Fibroblast of villous mesenchyme (primary cell): ENCODE data around the gene OR13C8. TPM values are rescaled to one million over a fixed set of nuclear protein-coding genes. Genes with fewer than 3 reads are reported as not detected.

Experiments used
- DNase-seq: peaks from one replicate; pipeline ENCODE4 v3.0.0-alpha.2; 2010; ENCODE audit warnings: low read depth
- H3K4me3 ChIP-seq: 2 replicates; pipeline ENCODE4 v1.5.1; 2011; ENCODE audit warnings: low read depth, mild to moderate bottlenecking, low read length
- total RNA-seq: library from RNA; depleted of rRNA; stranded (reverse); fragments of >200 nt; gene quantifications from 2 replicates; pipeline ENCODE4 v1.2.3, GENCODE V29; 2012
- TF ChIP-seq, protein P1 (sequence below): IDR thresholded peaks from 2 replicates; pipeline ENCODE4 v1.5.1; 2012; ENCODE audit warnings: low read depth, mild to moderate bottlenecking, low read length; ENCODE audit not compliant: insufficient read depth

Gene OR13C8
- total RNA-seq, 1 donor = not detected

DNA sequence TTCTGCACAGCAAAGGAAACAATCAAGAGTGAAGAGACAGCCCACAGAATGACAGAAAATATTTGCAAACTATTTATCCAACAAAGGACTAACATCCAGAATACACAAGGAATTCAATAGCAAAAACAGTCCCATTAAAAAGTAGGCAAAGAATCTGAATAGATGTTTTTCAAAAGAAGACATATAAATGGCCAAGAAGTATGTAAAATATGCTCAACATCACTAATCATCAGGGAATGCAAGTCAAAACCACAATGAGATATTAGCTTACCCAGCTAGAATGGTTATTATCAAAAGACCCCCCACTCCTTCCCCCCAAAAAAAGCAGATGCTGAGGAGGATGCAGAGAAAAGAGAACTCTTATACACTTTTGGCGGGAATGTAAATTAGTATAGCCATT, 13.4 kb upstream of the OR13C8 start:
- TF ChIP-seq, protein P1, sequence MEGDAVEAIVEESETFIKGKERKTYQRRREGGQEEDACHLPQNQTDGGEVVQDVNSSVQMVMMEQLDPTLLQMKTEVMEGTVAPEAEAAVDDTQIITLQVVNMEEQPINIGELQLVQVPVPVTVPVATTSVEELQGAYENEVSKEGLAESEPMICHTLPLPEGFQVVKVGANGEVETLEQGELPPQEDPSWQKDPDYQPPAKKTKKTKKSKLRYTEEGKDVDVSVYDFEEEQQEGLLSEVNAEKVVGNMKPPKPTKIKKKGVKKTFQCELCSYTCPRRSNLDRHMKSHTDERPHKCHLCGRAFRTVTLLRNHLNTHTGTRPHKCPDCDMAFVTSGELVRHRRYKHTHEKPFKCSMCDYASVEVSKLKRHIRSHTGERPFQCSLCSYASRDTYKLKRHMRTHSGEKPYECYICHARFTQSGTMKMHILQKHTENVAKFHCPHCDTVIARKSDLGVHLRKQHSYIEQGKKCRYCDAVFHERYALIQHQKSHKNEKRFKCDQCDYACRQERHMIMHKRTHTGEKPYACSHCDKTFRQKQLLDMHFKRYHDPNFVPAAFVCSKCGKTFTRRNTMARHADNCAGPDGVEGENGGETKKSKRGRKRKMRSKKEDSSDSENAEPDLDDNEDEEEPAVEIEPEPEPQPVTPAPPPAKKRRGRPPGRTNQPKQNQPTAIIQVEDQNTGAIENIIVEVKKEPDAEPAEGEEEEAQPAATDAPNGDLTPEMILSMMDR = no peak
- no peak for DNase-seq
- no peak overlapping the region for H3K4me3 ChIP-seq

DNA sequence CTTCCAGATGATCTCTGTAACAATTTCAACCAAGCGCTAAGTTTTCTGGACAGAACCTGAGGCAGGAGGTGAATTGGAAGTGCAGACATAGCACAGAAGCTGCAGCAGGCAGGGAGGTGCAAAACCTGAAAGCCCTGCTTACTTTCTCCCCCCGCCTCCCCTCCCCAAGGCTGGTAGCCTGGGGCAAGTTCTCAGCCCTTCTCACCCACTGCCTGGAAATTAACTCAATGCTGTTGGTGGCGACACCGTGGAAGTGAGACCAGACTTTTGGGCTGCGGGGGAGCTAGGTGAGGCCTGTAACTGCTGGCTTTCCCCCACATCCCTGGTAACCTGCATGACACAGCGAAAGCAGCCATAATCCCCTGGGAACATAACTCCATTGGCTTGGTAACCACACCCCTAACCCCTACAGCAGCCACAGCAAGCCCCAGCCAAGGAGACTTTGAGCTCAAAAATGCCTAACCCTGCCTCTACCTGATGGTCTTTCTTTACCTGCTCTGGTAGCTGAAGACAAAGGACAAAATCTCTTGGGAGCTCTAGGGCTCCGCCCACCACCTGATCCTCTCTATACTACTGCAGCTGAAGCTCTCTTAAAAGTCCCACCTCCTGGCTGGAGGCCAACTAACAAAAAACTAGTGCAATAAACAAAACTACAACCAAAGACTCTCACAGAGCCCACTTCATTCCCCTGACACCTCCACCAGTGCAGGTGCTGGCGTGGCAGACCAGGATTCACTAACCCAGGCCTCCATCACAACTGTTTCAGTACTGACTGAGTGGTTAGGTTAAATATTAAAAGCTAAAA, 11.9 kb upstream of the OR13C8 start:
- H3K4me3 ChIP-seq = no peak overlapping the region
- no peak for DNase-seq
- TF ChIP-seq, protein P1 = no peak

DNA sequence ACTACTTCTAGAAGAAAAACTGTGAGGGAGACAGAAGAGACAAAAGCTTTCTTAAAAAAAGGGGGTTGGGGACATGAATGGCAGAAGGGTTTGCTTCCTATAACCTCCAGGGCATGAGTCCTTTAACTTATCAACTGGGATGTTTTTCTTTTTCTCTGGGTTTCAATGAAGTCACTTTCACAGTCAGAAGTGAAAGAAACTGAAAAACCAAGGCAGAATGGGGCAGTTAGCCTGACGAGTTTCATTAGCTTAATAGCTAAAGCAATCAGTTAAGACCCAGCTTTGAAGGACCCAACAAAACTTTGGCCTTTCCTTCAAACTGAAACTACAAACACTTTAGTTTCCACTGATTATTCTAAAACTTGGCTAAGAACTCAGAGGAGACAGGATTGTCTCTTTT, 4.6 kb upstream of the OR13C8 start:
- no peak overlapping the region for H3K4me3 ChIP-seq
- DNase-seq = no peak
- TF ChIP-seq, protein P1 = no peak

DNA sequence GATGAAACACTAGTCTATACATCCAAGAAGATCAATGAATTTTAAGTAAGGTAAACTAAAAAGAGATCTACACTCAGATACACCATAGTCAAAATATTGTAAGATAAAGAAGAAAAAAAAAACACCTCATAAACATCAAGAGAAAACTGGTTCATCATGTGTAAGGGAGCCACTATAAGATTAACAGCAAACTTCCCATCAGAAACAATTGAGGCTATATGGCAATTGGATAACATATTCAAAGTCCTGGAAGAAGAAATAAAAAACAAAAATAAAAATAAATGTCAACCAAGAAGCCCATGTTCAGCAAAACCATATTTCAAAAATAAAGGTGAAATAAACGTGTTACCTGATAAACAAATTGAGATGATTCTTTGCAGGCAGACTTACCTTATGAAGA, 3.6 kb downstream of the OR13C8 start:
- no peak for DNase-seq
- TF ChIP-seq, protein P1 = no peak
- no peak overlapping the region for H3K4me3 ChIP-seq

DNA sequence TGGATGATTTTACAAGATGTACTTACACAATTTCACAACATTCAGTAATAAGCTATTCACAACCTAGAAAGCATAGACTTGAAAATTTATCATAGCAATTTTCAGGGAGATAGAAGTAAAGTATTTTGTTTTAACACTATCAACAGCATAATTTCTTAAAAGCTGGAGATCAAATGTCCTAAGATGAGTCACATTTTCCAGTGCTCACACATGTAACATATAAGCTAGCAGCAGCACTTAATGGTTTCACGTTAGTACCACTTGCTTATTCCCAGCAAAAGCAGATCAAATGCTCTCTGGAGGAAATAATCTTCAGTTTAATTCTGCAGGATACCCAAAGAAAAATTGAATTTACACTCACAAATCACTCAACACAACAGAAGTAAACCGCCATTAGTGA, 6.5 kb downstream of the OR13C8 start:
- no peak for DNase-seq
- H3K4me3 ChIP-seq = no peak overlapping the region
- TF ChIP-seq, protein P1 = no peak

DNA sequence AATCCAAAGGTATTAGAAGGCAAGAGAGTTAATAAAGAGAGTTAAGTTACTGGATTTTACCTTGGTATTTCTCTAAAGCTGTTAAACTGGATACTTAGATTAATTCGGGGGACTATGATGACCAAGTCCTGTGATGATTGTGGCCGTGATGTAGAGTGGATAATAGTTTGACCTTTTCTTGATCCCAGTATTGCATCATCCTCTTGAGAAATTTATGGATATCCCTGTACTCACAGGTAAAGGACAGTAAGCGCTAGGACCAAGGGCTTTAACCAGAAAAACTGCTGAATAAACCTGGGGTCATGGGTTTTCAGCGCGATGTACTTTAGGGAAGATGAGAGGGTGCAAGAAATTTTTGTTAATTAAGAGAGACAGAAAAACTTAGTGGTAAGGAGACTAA, 8.3 kb downstream of the OR13C8 start:
- no peak overlapping the region for H3K4me3 ChIP-seq
- TF ChIP-seq, protein P1 = no peak
- no peak for DNase-seq

DNA sequence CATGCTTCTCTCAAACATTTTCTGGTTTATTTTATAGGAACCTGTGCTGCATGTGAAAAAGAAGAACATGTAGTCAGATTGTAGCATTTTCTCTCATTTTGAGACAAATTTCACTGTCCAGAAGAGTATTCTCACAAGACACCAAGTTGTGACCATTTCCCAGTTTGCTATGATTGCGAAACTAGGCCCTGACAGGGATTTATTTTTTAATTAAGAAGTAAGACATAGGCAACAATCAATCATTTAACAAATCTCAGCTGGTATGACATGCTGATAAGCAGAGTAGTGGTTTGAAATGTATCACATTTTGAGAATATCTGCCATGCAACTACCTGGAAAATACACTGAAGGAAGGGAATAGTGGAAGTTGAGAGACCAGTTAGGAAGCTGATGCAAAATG, 11.6 kb downstream of the OR13C8 start:
- TF ChIP-seq, protein P1 = no peak
- H3K4me3 ChIP-seq = no peak overlapping the region
- no peak for DNase-seq
